Neural cell (in vitro differentiated cells): Measurements from ENCODE around the gene TSPAN16. TPM values are rescaled to one million over a fixed set of nuclear protein-coding genes. Genes with fewer than 3 reads are reported as not detected.

ENCODE experiments used
- H2AFZ ChIP-seq: fragments of 200-600, 300-800 bp; sonication (generic), shearing (Covaris generic); 2 replicates; pipeline ENCODE4 v1.6.0; 2014; ENCODE audit warnings: low read depth, mild to moderate bottlenecking, antibody characterized with exemption, low read length, moderate library complexity
- H3F3A ChIP-seq: fragments of 200-600 bp; shearing (Covaris generic); 2 replicates; pipeline ENCODE4 v1.6.1; 2016; ENCODE audit warnings: mild to moderate bottlenecking, moderate library complexity, mixed read lengths, antibody characterized with exemption, low read length; ENCODE audit not compliant: insufficient read depth, poor library complexity, severe bottlenecking
- H3K27ac ChIP-seq: fragments of 200-600, 300-800 bp; sonication (generic), shearing (Covaris generic); 2 replicates; pipeline ENCODE4 v1.5.1; 2014; ENCODE audit warnings: mild to moderate bottlenecking, low read length, moderate library complexity
- H3K27me3 ChIP-seq: fragments of 300-800, 200-600 bp; sonication (generic), shearing (Covaris generic); 2 replicates; pipeline ENCODE4 v1.6.0; 2014; ENCODE audit warnings: mild to moderate bottlenecking, low read depth, low read length, moderate library complexity; ENCODE audit not compliant: insufficient read depth
- H3K36me3 ChIP-seq: fragments of 300-800, 200-600 bp; sonication (generic), shearing (Covaris generic); 2 replicates; pipeline ENCODE4 v1.5.1; 2014; ENCODE audit warnings: mild to moderate bottlenecking, antibody characterized with exemption, low read length, moderate library complexity; ENCODE audit not compliant: insufficient read depth
- H3K4me2 ChIP-seq: fragments of 300-800, 200-600 bp; sonication (generic), shearing (Covaris generic); 2 replicates; pipeline ENCODE4 v1.6.0; 2014; ENCODE audit warnings: mild to moderate bottlenecking, low read length
- H3K4me3 ChIP-seq: fragments of 300-800, 200-600 bp; sonication (generic), shearing (Covaris generic); 2 replicates; pipeline ENCODE4 v1.5.1; 2014; ENCODE audit warnings: mild to moderate bottlenecking, low read length, moderate library complexity
- H3K79me2 ChIP-seq: fragments of 200-600 bp; shearing (Covaris generic); replicated peaks from 2 replicates; pipeline ENCODE4 v1.6.0; 2014; ENCODE audit warnings: mild to moderate bottlenecking, low read length, moderate library complexity; ENCODE audit not compliant: insufficient read depth
- H3K9ac ChIP-seq: fragments of 300-800, 200-600 bp; sonication (generic), shearing (Covaris generic); 2 replicates; pipeline ENCODE4 v1.6.1; 2016; ENCODE audit warnings: mild to moderate bottlenecking, low read length, mixed read lengths
- H3K9me2 ChIP-seq: fragments of 200-600 bp; shearing (Covaris generic); 2 replicates; pipeline ENCODE4 v1.6.1; 2016; ENCODE audit warnings: mild to moderate bottlenecking, low read length, mixed read lengths; ENCODE audit not compliant: insufficient read depth
- H3K9me3 ChIP-seq: fragments of 200-600, 300-800 bp; sonication (generic), shearing (Covaris generic); 2 replicates; pipeline ENCODE4 v1.6.1; 2016; ENCODE audit warnings: mild to moderate bottlenecking, mixed run types, low read length, moderate library complexity, mixed read lengths
- H4K20me1 ChIP-seq: fragments of 200-600 bp; shearing (Covaris generic); 2 replicates; pipeline ENCODE4 v1.6.1; 2016; ENCODE audit warnings: mild to moderate bottlenecking, mixed run types; ENCODE audit not compliant: insufficient read depth
- CTCF ChIP-seq: fragments of 450-650 bp; IDR thresholded peaks from 2 replicates; pipeline ENCODE4 v1.5.1; 2014; ENCODE audit warnings: antibody characterized with exemption, mild to moderate bottlenecking, moderate library complexity; ENCODE audit not compliant: poor library complexity, severe bottlenecking
- EP300 ChIP-seq: fragments of 450-650 bp; conservative IDR thresholded peaks from 2 replicates; pipeline ENCODE4 v1.6.1; 2014; ENCODE audit warnings: antibody characterized with exemption, mild to moderate bottlenecking, moderate library complexity; ENCODE audit not compliant: poor library complexity, severe bottlenecking
- EZH2 ChIP-seq: fragments of 200-600, 300-800 bp; shearing (Covaris generic), sonication (generic); IDR thresholded peaks from 2 replicates; pipeline ENCODE4 v1.6.1; 2014; ENCODE audit warnings: antibody characterized with exemption, low read length, borderline replicate concordance, mild to moderate bottlenecking; ENCODE audit not compliant: insufficient read depth, poor library complexity, severe bottlenecking
- MXI1 ChIP-seq: fragments of 450-650 bp; conservative IDR thresholded peaks from 2 replicates; pipeline ENCODE4 v1.6.1; 2014; ENCODE audit warnings: antibody characterized with exemption, mild to moderate bottlenecking; ENCODE audit not compliant: poor library complexity, severe bottlenecking
- POLR2AphosphoS5 ChIP-seq: IDR thresholded peaks from 2 replicates; pipeline ENCODE4 v1.6.1; 2012
- RAD21 ChIP-seq: fragments of 450-650 bp; conservative IDR thresholded peaks from 2 replicates; pipeline ENCODE4 v1.6.1; 2014; ENCODE audit warnings: antibody characterized with exemption, mild to moderate bottlenecking, moderate library complexity
- REST ChIP-seq: IDR thresholded peaks from 2 replicates; pipeline ENCODE4 v1.6.1; 2012; ENCODE audit warnings: borderline replicate concordance
- SMC3 ChIP-seq: fragments of 450-650 bp; conservative IDR thresholded peaks from 2 replicates; pipeline ENCODE4 v1.6.1; 2014; ENCODE audit warnings: antibody characterized with exemption, mild to moderate bottlenecking, moderate library complexity; ENCODE audit not compliant: poor library complexity
- TAF1 ChIP-seq: IDR thresholded peaks from 2 replicates; pipeline ENCODE4 v1.6.1; 2012; ENCODE audit warnings: low read depth
- polyA minus RNA-seq: library from RNA; depleted of rRNA, polyadenylated mRNA; stranded (reverse); fragments of >200 nt; gene quantifications from 2 replicates; pipeline ENCODE4 v1.2.3, GENCODE V29; 2014
- polyA plus RNA-seq: library from polyadenylated mRNA; depleted of rRNA; stranded (reverse); fragments of >200 nt; gene quantifications from 2 replicates; pipeline ENCODE4 v1.2.3, GENCODE V29; 2014

The TSPAN16 gene
- polyA plus RNA-seq (not detected in 2 replicates), polyA minus RNA-seq (not detected in 2 replicates)

- Histone ChIP-seq H3K4me3 (no peak within 1 kb of the TSS), H3K4me2 (no peak within 1 kb of the TSS), H3K27me3 (no peaks in the 10 kb centered on the region), H3K9ac (no peak within 1 kb of the TSS), H3K9me2 (no peaks in the 10 kb centered on the region), H2AFZ (no peak within 1 kb of the TSS), H3K79me2 (no peaks in the 10 kb centered on the region), H4K20me1 (no peaks in the 10 kb centered on the region), H3F3A (no peaks in the 10 kb centered on the region), H3K9me3 (no peaks in the 10 kb centered on the region), H3K36me3 (no peaks in the 10 kb centered on the region), H3K27ac (no peak within 1 kb of the TSS)
- no peak for TF ChIP-seq TAF1
Measured at GRCh38 chr19:11295665-11296245, at the start of gene TSPAN16. TSPAN16 (plus strand) TSS chr19:11296160; CDS start chr19:11296298, 138 bp downstream.

DNA sequence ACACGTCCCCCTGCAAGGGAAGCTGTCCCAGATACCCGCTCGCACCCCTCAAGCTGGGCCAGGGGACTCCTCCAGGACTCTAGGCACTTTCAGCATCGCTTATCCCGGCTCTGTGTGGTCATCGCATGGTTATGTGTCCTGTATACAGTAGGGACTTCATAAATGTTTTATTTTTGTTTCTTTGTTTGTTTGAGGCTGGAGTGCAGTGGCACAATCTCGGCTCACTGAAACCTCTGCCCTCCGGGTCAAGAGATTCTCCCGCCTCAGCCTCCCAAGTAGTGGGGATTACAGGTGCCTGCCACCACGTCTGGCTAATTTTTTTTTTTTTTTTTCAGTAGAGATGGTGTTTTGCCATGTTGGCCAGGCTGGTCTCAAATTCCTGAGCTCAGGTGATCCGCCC is 49.0 kb upstream of the TSPAN16 start:
- H3K4me3 ChIP-seq, result no peak overlapping the region
- H3K27me3 ChIP-seq, result no peaks in the 10 kb centered on the region
- H4K20me1 ChIP-seq, result no peaks in the 10 kb centered on the region
- H3K27ac ChIP-seq, result no peak overlapping the region
- H3F3A ChIP-seq, result no peaks in the 10 kb centered on the region
- H3K79me2 ChIP-seq, result no peaks in the 10 kb centered on the region
- no peak overlapping the region for H3K9ac ChIP-seq
- H3K9me3 ChIP-seq, result no peaks in the 10 kb centered on the region
- H2AFZ ChIP-seq, result no peak overlapping the region
- no peak for TF ChIP-seq POLR2AphosphoS5
- no peak for TF ChIP-seq REST
- no peak for TF ChIP-seq EZH2
- no peak for TF ChIP-seq RAD21
- no peak for TF ChIP-seq MXI1
- no peak for TF ChIP-seq SMC3
- no peak for TF ChIP-seq EP300
- TF ChIP-seq CTCF, result no peak
- TF ChIP-seq TAF1, result no peak
- H3K4me2 ChIP-seq, result no peak overlapping the region
- no peaks in the 10 kb centered on the region for H3K9me2 ChIP-seq
- H3K36me3 ChIP-seq, result no peaks in the 10 kb centered on the region
